GM12872 (cell line): ENCODE data around the gene MACF1.

Experiments
- TF ChIP-seq, protein P1 (sequence below): IDR thresholded peaks from 3 replicates; pipeline ENCODE4 v1.5.1; 2011; ENCODE audit warnings: low read depth, mild to moderate bottlenecking, low read length, moderate library complexity; ENCODE audit not compliant: insufficient read depth

The MACF1 gene

GRCh38 chr1:39533442-39533841 is 328.9 kb downstream of the MACF1 start:
- TF ChIP-seq, protein P1, sequence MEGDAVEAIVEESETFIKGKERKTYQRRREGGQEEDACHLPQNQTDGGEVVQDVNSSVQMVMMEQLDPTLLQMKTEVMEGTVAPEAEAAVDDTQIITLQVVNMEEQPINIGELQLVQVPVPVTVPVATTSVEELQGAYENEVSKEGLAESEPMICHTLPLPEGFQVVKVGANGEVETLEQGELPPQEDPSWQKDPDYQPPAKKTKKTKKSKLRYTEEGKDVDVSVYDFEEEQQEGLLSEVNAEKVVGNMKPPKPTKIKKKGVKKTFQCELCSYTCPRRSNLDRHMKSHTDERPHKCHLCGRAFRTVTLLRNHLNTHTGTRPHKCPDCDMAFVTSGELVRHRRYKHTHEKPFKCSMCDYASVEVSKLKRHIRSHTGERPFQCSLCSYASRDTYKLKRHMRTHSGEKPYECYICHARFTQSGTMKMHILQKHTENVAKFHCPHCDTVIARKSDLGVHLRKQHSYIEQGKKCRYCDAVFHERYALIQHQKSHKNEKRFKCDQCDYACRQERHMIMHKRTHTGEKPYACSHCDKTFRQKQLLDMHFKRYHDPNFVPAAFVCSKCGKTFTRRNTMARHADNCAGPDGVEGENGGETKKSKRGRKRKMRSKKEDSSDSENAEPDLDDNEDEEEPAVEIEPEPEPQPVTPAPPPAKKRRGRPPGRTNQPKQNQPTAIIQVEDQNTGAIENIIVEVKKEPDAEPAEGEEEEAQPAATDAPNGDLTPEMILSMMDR = no peak
